ENCODE data around the gene ROR1.

- TF ChIP-seq, protein P1, sequence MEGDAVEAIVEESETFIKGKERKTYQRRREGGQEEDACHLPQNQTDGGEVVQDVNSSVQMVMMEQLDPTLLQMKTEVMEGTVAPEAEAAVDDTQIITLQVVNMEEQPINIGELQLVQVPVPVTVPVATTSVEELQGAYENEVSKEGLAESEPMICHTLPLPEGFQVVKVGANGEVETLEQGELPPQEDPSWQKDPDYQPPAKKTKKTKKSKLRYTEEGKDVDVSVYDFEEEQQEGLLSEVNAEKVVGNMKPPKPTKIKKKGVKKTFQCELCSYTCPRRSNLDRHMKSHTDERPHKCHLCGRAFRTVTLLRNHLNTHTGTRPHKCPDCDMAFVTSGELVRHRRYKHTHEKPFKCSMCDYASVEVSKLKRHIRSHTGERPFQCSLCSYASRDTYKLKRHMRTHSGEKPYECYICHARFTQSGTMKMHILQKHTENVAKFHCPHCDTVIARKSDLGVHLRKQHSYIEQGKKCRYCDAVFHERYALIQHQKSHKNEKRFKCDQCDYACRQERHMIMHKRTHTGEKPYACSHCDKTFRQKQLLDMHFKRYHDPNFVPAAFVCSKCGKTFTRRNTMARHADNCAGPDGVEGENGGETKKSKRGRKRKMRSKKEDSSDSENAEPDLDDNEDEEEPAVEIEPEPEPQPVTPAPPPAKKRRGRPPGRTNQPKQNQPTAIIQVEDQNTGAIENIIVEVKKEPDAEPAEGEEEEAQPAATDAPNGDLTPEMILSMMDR (conservative IDR thresholded peaks at IDR 0.05): no peak
- TF ChIP-seq EZH2 (IDR thresholded peaks at IDR 0.05; ENCODE audit: low read depth): no peak
These were observed 49.4 kb upstream of the ROR1 start for GRCh38 chr1:63724375-63724899.
